Spleen (tissue), 11 donors: ENCODE data around the gene GIPC2. TPM values are rescaled to one million over a fixed set of nuclear protein-coding genes. Genes with fewer than 3 reads are reported as not detected.

ENCODE experiments used
- DNase-seq: peaks from one replicate; pipeline ENCODE4 v3.0.0-alpha.2; 2020
- H3K27ac ChIP-seq, 8 donors: fragments of 200-600 bp; sonication (generic) in 7 of 8; 1 replicate in 4 of 8; 2 replicates in 4 of 8; pipeline versions ENCODE4 v1.5.0 to v1.8.0; 2016 to 2021; ENCODE audit warnings: inconsistent platforms in 4 of 8, mild to moderate bottlenecking in 4 of 8, moderate library complexity in 1 of 8
- H3K27me3 ChIP-seq, 7 donors: fragments of 200-600 bp; sonication (generic) in 6 of 7; replicated peaks in 1 of 7; 1 replicate in 4 of 7; 2 replicates in 3 of 7; pipeline versions ENCODE4 v1.5.0 to v1.8.0; 2016 to 2021; ENCODE audit warnings: inconsistent platforms in 3 of 7, mild to moderate bottlenecking in 1 of 7
- H3K36me3 ChIP-seq, 6 donors: fragments of 200-600 bp; sonication (generic) in 5 of 6; 1 replicate in 4 of 6; 2 replicates in 2 of 6; pipeline versions ENCODE4 v1.5.0 to v1.8.0; 2016 to 2021; ENCODE audit warnings: inconsistent platforms in 2 of 6
- H3K4me1 ChIP-seq, 6 donors: fragments of 200-600 bp; sonication (generic) in 5 of 6; 1 replicate in 3 of 6; 2 replicates in 3 of 6; pipeline versions ENCODE4 v1.5.0 to v1.8.0; 2016 to 2021; ENCODE audit warnings: inconsistent platforms in 3 of 6
- H3K4me3 ChIP-seq, 8 donors: fragments of 200-600 bp; sonication (generic) in 7 of 8; 1 replicate in 4 of 8; 2 replicates in 4 of 8; pipeline versions ENCODE4 v1.5.0 to v1.8.0; 2016 to 2021; ENCODE audit warnings: inconsistent platforms in 4 of 8, mild to moderate bottlenecking in 4 of 8, moderate library complexity in 2 of 8
- H3K9me3 ChIP-seq, 8 donors: fragments of 200-600 bp; sonication (generic) in 7 of 8; 1 replicate in 4 of 8; 2 replicates in 4 of 8; pipeline versions ENCODE4 v1.5.0 to v1.8.0; 2016 to 2021; ENCODE audit warnings: inconsistent platforms in 4 of 8
- POLR2A ChIP-seq, 3 donors: fragments of 450-650 bp; IDR thresholded peaks; one replicate each; pipeline ENCODE4 v1.5.1; 2017; ENCODE audit warnings: antibody characterized with exemption in 3 of 3, mild to moderate bottlenecking in 1 of 3
- POLR2AphosphoS5 ChIP-seq, 3 donors: sonication (generic); formaldehyde crosslinking; IDR thresholded peaks; one replicate each; pipeline ENCODE4 v1.5.1; 2017; ENCODE audit warnings: antibody characterized with exemption in 3 of 3
- WGBS, 5 donors: extraction: QIAGEN DNeasy Blood & Tissue Kit in 3 of 5; methylation state at CpG; one replicate each; pipeline versions ENCODE4 v1.1.5 to v1.1.7; 2013 to 2018; 5-methylcytosine and 5-hydroxymethylcytosine counted together
- intact Hi-C: fragments of 100-400 bp; cut with DNase I; formaldehyde crosslinking; loops from one replicate; pipeline ENCODE4 v1.15.0; 2023; ENCODE audit warnings: low total_unique reads
- polyA plus RNA-seq, 3 donors: library from polyadenylated mRNA; stranded (reverse); fragments of 200-250 nt; gene quantifications; one replicate each; pipeline ENCODE4 v1.2.1, GENCODE V29; 2013
- total RNA-seq, 7 donors: library from RNA; depleted of rRNA in 3 of 7; stranded (reverse); fragments of >200 nt in 3 of 7; fragmentation: NEBNext Ultra II Directional in 4 of 7; extraction: Animal tissue kit (Norgen Biotek cat#: 25700) in 4 of 7; gene quantifications; one replicate each; pipeline versions ENCODE4 v1.1.0 to v1.2.1, GENCODE V29; 2016 to 2021
- TF ChIP-seq, protein P1 (sequence below), 11 experiments: fragments of 200-600 bp in 7 of 11; fragments of 450-650 bp in 4 of 11; sonication (generic) in 4 of 11; IDR thresholded peaks in 8 of 11; conservative IDR thresholded peaks in 3 of 11; 1 replicate in 7 of 11; 2 replicates in 4 of 11; pipeline versions ENCODE4 v1.4.0 to v1.8.0; 2016 to 2021; ENCODE audit warnings: antibody characterized with exemption in 11 of 11, inconsistent platforms in 4 of 11, mild to moderate bottlenecking in 1 of 11
- donor health status: healthy with polysubstance abuse.
- donor health status: DM: no; HTN: no; CAD: no; lungs with moderate emphysema.
- donor health status: DM: no; HTN: no; CAD: no.
- donor health status: Bipolar disorder and iron deficiency.
- donor health status: healthy.
- donor health status: DM: no; HTN: no; CAD: no.
- donor health status: DM: yes; HTN: yes; CAD: no.

The GIPC2 gene
- total and polyA plus RNA-seq, 10 donors: 5.5 to 49.9 (median 41.1) TPM

DNA sequence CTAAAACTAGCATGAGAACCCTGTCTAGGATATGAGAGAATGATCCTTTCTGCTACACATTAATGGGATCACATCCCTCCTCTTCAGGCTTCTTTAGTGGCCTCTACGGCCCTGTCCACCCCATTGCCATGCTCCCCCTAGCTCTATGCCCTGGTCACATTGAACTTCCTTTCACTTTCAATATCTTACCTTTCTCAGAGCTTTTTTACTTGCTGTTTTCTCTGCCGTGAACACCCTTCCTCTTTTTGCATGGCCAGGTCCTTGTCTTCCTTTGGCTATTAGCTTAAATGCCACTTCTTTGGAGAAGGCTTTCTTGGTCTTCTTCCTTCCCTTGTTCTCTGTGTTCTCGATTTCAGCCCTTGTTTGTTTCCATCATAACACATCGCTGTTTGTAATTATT is 97.4 kb downstream of the GIPC2 start:
- Histone ChIP-seq H3K9me3 (no peaks in the 10 kb centered on the region), H3K4me1 (peaks cover 0 to 17% (median 10%) of the 10 kb centered on the region in 6 donors), H3K4me3 (peak overlapping the region in 2 of 8 donors; percentile 2 to 46), H3K36me3 (peaks cover 0 to 3% (median 0%) of the 10 kb centered on the region in 6 donors), H3K27ac (peak overlapping the region in 7 of 8 donors; percentile 35 to 74 (median 62)), H3K27me3 (no peaks in the 10 kb centered on the region)
- 33 to 45% (median 43%) methylated on average over 4 of the region's 4 CpGs for WGBS, 5 donors
- TF ChIP-seq POLR2AphosphoS5 (IDR thresholded peaks at IDR 0.05) (no peak), POLR2A (IDR thresholded peaks at IDR 0.05) (no peak)
- TF ChIP-seq, protein P1, sequence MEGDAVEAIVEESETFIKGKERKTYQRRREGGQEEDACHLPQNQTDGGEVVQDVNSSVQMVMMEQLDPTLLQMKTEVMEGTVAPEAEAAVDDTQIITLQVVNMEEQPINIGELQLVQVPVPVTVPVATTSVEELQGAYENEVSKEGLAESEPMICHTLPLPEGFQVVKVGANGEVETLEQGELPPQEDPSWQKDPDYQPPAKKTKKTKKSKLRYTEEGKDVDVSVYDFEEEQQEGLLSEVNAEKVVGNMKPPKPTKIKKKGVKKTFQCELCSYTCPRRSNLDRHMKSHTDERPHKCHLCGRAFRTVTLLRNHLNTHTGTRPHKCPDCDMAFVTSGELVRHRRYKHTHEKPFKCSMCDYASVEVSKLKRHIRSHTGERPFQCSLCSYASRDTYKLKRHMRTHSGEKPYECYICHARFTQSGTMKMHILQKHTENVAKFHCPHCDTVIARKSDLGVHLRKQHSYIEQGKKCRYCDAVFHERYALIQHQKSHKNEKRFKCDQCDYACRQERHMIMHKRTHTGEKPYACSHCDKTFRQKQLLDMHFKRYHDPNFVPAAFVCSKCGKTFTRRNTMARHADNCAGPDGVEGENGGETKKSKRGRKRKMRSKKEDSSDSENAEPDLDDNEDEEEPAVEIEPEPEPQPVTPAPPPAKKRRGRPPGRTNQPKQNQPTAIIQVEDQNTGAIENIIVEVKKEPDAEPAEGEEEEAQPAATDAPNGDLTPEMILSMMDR (IDR thresholded peaks at IDR 0.05 in 8 of 11, conservative IDR thresholded peaks at IDR 0.05 in 3 of 11): no peak
- no peak for DNase-seq
- intact Hi-C loops: loop anchor here (10.0 kb wide), 1 partner anchor 532 kb away; no protein-coding TSS in a partner anchor

DNA sequence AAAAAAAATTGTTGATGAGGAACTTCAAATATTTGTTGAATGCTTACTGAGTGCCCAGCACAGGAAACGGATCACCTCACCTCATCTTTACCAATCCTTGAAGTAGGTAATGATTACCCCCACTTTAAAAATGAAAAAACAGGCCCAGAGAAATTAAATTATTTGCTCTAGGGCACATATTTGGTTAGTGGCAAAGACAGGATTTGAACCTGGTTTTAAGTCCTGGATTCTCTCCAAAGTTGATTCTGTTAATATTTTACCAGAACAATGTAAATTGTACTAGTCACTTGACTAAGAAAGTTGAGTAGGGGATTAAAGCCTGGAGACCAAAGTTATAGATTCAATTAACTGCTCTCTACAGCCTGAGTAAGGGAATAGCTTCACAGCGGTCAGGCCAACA is 97.9 kb downstream of the GIPC2 start:
- peaks cover 0 to 17% (median 10%) of the 10 kb centered on the region in 6 donors for H3K4me1 ChIP-seq
- DNase-seq: no peak
- intact Hi-C loops: loop anchor here (10.0 kb wide), 1 partner anchor 531 kb away; no protein-coding TSS in a partner anchor
- H3K27me3 ChIP-seq: no peaks in the 10 kb centered on the region
- H3K9me3 ChIP-seq: no peaks in the 10 kb centered on the region
- no peak for TF ChIP-seq POLR2A (IDR thresholded peaks at IDR 0.05)
- no peak for TF ChIP-seq POLR2AphosphoS5 (IDR thresholded peaks at IDR 0.05)
- TF ChIP-seq, protein P1 (IDR thresholded peaks at IDR 0.05 in 8 of 11, conservative IDR thresholded peaks at IDR 0.05 in 3 of 11): no peak
- peak overlapping the region in 5 of 8 donors; percentile 37 to 74 (median 65) for H3K27ac ChIP-seq
- H3K4me3 ChIP-seq: peak overlapping the region in 1 of 8 donors; percentile 46
- H3K36me3 ChIP-seq: peaks cover 0 to 3% (median 0%) of the 10 kb centered on the region in 6 donors
- WGBS, 5 donors: 87 to 95% (median 93%) methylated on average over 2 of the region's 2 CpGs

DNA sequence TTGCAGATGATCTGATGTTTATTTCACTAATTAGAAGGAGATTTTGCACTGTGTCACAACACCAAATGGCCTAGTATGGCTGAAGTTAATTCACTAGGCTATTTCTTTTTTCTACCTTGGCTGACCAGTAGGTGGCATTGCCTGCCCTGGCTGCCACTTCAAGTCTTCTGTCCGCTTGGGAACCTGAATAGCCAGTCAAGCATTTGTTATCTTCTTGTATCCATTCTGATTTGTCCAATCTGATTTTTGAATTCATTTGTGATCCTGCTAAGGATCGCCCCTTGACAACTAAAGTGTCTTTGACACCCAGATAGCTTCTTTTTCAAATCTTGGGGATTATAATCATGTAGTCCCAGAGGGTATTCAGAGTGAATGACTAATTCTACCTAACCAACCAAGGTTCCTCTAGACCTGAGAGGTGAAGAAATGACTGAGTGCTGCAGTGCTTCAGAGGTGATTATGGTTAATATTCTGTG is 99.4 kb downstream of the GIPC2 start:
- H3K4me3 ChIP-seq: no peak overlapping the region
- H3K27ac ChIP-seq: no peak overlapping the region
- H3K4me1 ChIP-seq: peaks cover 0 to 17% (median 10%) of the 10 kb centered on the region in 6 donors
- TF ChIP-seq, protein P1 (IDR thresholded peaks at IDR 0.05 in 8 of 11, conservative IDR thresholded peaks at IDR 0.05 in 3 of 11): peak in 10 of 11 experiments; percentile 28 to 82 (median 61)
- no peak for TF ChIP-seq POLR2A (IDR thresholded peaks at IDR 0.05)
- 18 to 52% (median 24%) methylated on average over 2 of the region's 2 CpGs for WGBS, 5 donors
- DNase-seq: no peak
- H3K27me3 ChIP-seq: no peaks in the 10 kb centered on the region
- H3K9me3 ChIP-seq: no peaks in the 10 kb centered on the region
- peaks cover 0 to 3% (median 0%) of the 10 kb centered on the region in 6 donors for H3K36me3 ChIP-seq
- intact Hi-C loops: loop anchor here (5.0 to 10.0 kb wide), 2 partner anchors 462 to 530 kb away; no protein-coding TSS in a partner anchor

DNA sequence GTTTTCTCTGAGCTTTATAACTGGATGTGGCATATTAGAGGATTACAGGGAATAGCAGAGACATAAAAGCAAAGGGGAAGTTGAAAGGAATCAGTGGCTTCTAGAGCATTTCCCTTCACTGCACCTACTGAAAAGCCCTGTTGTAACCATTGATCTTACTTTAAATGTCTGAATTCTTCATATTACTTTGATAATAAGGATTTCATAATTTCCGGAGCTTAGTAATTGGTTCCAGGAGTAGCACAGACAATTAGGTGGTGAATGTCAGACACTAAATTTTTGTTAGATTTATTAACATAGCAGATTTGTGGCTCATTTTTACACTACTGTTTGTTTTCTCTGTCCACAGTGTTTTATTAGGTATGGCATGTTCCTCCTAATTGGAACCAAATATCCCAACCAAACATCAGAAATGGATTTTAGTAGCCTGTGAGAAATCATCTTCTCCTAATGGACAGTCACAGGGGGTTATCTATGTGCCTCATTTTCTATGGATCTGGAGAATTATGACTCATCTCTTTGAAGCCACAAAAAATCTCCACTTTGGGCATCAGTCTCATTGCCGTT is 100.5 kb downstream of the GIPC2 start:
- Histone ChIP-seq H3K9me3 (no peaks in the 10 kb centered on the region), H3K4me1 (peaks cover 0 to 17% (median 10%) of the 10 kb centered on the region in 6 donors), H3K4me3 (no peak overlapping the region), H3K27ac (no peak overlapping the region), H3K27me3 (no peaks in the 10 kb centered on the region), H3K36me3 (peaks cover 0 to 3% (median 0%) of the 10 kb centered on the region in 6 donors)
- no peak for TF ChIP-seq POLR2AphosphoS5 (IDR thresholded peaks at IDR 0.05)
- TF ChIP-seq, protein P1 (IDR thresholded peaks at IDR 0.05 in 8 of 11, conservative IDR thresholded peaks at IDR 0.05 in 3 of 11): no peak
- TF ChIP-seq POLR2A (IDR thresholded peaks at IDR 0.05): no peak
- DNase-seq: no peak
- 45 to 90% (median 69%) methylated on average over 2 of the region's 2 CpGs for WGBS, 5 donors
- intact Hi-C loops: loop anchor here (5.0 to 10.0 kb wide), 2 partner anchors 461 to 529 kb away; no protein-coding TSS in a partner anchor
